Mucosa of gallbladder (tissue), 1 donor: ENCODE measurements around the gene BAIAP2L1. TPM values are rescaled to one million over a fixed set of nuclear protein-coding genes. Genes with fewer than 3 reads are reported as not detected.

Source experiments
- total RNA-seq: library from RNA; stranded (reverse); gene quantifications from one replicate; pipeline ENCODE4 v1.2.1, GENCODE V29; 2021
- donor health status: DM: no; HTN: no; CAD: no.

Gene BAIAP2L1
- total RNA-seq, 1 donor from 2014 or later, result 55.8 TPM

Other genes starting within 250 kb of the BAIAP2L1 start
- gene BHLHA15, start 189.7 kb downstream of the BAIAP2L1 start, total RNA-seq, result 3.3 TPM
- 42.3 TPM for gene TECPR1, start 148.9 kb downstream of the BAIAP2L1 start, total RNA-seq
- gene BRI3, start 119.4 kb downstream of the BAIAP2L1 start, total RNA-seq, result 198 TPM
- 2.7 TPM for gene NPTX2, start 216.2 kb upstream of the BAIAP2L1 start, total RNA-seq